A549 (cell line): ENCODE data around the gene ALS2.

ENCODE experiments used
- CHD2 ChIP-seq: fragments of 150-350 bp; IDR thresholded peaks from 2 replicates; pipeline ENCODE4 v1.6.1; 2014; ENCODE audit warnings: low read length; ENCODE audit not compliant: partially characterized antibody
- CTCF ChIP-seq: fragments of >200 bp; sonication (Bioruptor Twin); formaldehyde crosslinking; IDR thresholded peaks from 3 replicates; pipeline ENCODE4 v1.5.1; 2016
- GATA3 ChIP-seq: IDR thresholded peaks from 2 replicates; pipeline ENCODE4 v1.6.1; 2012; ENCODE audit warnings: borderline replicate concordance
- MAZ ChIP-seq: fragments of 150-350 bp; IDR thresholded peaks from 2 replicates; pipeline ENCODE4 v1.6.1; 2014; ENCODE audit warnings: antibody characterized with exemption, low read depth, low read length, borderline replicate concordance
- POLR2AphosphoS2 ChIP-seq: conservative IDR thresholded peaks from 2 replicates; pipeline ENCODE4 v1.6.1; 2012; ENCODE audit warnings: low read length, improper control_type of control experiment, inconsistent platforms

DNA sequence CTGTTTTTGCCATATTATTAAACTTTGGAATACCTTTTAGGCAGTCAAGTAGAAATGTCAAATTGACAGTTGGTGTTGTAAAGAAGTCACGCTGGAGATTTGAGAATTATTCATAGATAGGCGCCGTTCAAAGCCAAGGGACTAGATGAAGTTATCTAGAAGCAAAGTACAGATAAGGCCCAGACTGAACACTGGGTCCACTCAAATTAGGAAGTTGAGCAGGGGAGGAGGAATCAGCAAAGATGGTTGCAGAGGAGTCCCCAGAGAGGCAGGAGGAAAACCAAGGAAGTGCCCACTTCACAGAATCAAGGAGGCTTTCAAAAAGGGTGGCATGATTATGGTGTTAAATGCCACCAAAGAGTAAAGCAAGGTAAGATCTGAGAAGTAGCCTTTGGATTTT, 9.6 kb upstream of the ALS2 start:
- TF ChIP-seq MAZ (no peak), POLR2AphosphoS2 (no peak), CTCF (no peak), CHD2 (no peak), GATA3 (no peak)
